Measurements from ENCODE around the gene SMYD5. TPM values are rescaled to one million over a fixed set of nuclear protein-coding genes. Genes with fewer than 3 reads are reported as not detected.

The SMYD5 gene
- total RNA-seq, 2 experiments from 2014 or later = 39.1 to 46.7 TPM

GRCh38 chr2:73233932-73234832, 20.1 kb downstream of the SMYD5 start, which contains the start of gene CCT7:
TSS of gene CCT7 (plus strand) at chr2:73234308. CDS start at chr2:73234379, 71 bp downstream.
- CTCF ChIA-PET = interaction anchor here (0.8 to 5.8 kb wide), 6 partner anchors 19 to 1249 kb away, joined by 3 to 31 read pairs (median 8); partner anchors contain the start of genes ALMS1, CCDC142, SMYD5 and TTC31
- Histone ChIP-seq H3K4me1 (ENCODE audit: insufficient read depth, low read length) (peaks cover 39% of the 10 kb centered on the region), H3K9me3 (ENCODE audit: control insufficient read depth in 1 of 2, insufficient read depth in 1 of 2, low read length in 2 of 2) (no peaks in the 10 kb centered on the region), H3K36me3 (ENCODE audit: insufficient read depth, low read length) (peaks cover 11% of the 10 kb centered on the region), H3K27me3 (ENCODE audit: control insufficient read depth in 1 of 2, insufficient read depth in 2 of 2, low read length in 2 of 2) (no peaks in the 10 kb centered on the region), H3K4me3 (ENCODE audit: low read length) (peak within 1 kb of the TSS; percentile 98), H3K27ac (ENCODE audit: low read depth in 1 of 2, low read length in 2 of 2) (peak within 1 kb of the TSS; percentile 82 to 90)
- Mint-ChIP-seq H3K4me1 (ENCODE audit: low read depth) (peaks cover 58% of the 10 kb centered on the region), H3K9me3 (no peaks in the 10 kb centered on the region), H3K27ac (peak within 1 kb of the TSS; percentile 98), H3K27me3 (no peaks in the 10 kb centered on the region), H3K4me3 (peak within 1 kb of the TSS; percentile 96), H3K36me3 (ENCODE audit: low read depth) (peaks cover 33% of the 10 kb centered on the region)
- intact Hi-C loops (cut with DNase I, micrococcal nuclease) = loop anchor here (1.0 to 10.0 kb wide), 10 partner anchors 20 to 1221 kb away; partner anchors contain the start of genes ALMS1 (in 2 of the 2), INO80B (in 2 of the 2), SFXN5 (in 2 of the 2) and WBP1 (in 2 of the 2)
- DNase-seq = peak; percentile 78 to 94 (median 83)
- TF ChIP-seq, protein P1, sequence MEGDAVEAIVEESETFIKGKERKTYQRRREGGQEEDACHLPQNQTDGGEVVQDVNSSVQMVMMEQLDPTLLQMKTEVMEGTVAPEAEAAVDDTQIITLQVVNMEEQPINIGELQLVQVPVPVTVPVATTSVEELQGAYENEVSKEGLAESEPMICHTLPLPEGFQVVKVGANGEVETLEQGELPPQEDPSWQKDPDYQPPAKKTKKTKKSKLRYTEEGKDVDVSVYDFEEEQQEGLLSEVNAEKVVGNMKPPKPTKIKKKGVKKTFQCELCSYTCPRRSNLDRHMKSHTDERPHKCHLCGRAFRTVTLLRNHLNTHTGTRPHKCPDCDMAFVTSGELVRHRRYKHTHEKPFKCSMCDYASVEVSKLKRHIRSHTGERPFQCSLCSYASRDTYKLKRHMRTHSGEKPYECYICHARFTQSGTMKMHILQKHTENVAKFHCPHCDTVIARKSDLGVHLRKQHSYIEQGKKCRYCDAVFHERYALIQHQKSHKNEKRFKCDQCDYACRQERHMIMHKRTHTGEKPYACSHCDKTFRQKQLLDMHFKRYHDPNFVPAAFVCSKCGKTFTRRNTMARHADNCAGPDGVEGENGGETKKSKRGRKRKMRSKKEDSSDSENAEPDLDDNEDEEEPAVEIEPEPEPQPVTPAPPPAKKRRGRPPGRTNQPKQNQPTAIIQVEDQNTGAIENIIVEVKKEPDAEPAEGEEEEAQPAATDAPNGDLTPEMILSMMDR (IDR thresholded peaks at IDR 0.05) = no peak
- POLR2A ChIA-PET = interaction anchor here (0.7 to 3.9 kb wide), 23 partner anchors 9 to 1903 kb away, joined by 3 to 46 read pairs (median 10); partner anchors contain the start of genes ALMS1, EGR4, FBXO41 and SFXN5
- peak; percentile 72 for ATAC-seq (ENCODE audit: poor library complexity)

GRCh38 chr2:73235315-73236028, 21.4 kb downstream of the SMYD5 start:
- no peaks in the 10 kb centered on the region for H3K27me3 ChIP-seq (ENCODE audit: control insufficient read depth in 1 of 2, insufficient read depth in 2 of 2, low read length in 2 of 2)
- TF ChIP-seq, protein P1 (IDR thresholded peaks at IDR 0.05) = no peak
- no peaks in the 10 kb centered on the region for H3K9me3 ChIP-seq (ENCODE audit: control insufficient read depth in 1 of 2, insufficient read depth in 1 of 2, low read length in 2 of 2)
- intact Hi-C loops (cut with DNase I, micrococcal nuclease) = loop anchor here (2.0 to 10.0 kb wide), 5 partner anchors 33 to 1219 kb away; partner anchors contain the start of genes INO80B (in 2 of the 2), WBP1 (in 2 of the 2), ALMS1 (in 1 of the 2) and FBXO41 (in 1 of the 2)
- peaks cover 23% of the 10 kb centered on the region for H3K36me3 ChIP-seq (ENCODE audit: insufficient read depth, low read length)
- Mint-ChIP-seq H3K4me1 (ENCODE audit: low read depth) (peaks cover 65% of the 10 kb centered on the region), H3K9me3 (no peaks in the 10 kb centered on the region), H3K27me3 (no peaks in the 10 kb centered on the region), H3K4me3 (peak overlapping the region; percentile 96), H3K36me3 (ENCODE audit: low read depth) (peaks cover 45% of the 10 kb centered on the region), H3K27ac (peak overlapping the region; percentile 98)
- DNase-seq (peak in 3 of 14 experiments; percentile 7 to 35 (median 33)), ATAC-seq (ENCODE audit: poor library complexity) (no peak)
- POLR2A ChIA-PET = interaction anchor here (1.1 to 3.9 kb wide), 9 partner anchors 9 to 885 kb away, joined by 3 to 46 read pairs (median 10); partner anchors contain the start of genes ALMS1, EGR4 and TPRKB
- peaks cover 39% of the 10 kb centered on the region for H3K4me1 ChIP-seq (ENCODE audit: insufficient read depth, low read length)
- peak overlapping the region; percentile 98 for H3K4me3 ChIP-seq (ENCODE audit: low read length)
- peak overlapping the region; percentile 82 to 90 for H3K27ac ChIP-seq (ENCODE audit: low read depth in 1 of 2, low read length in 2 of 2)
- CTCF ChIA-PET = interaction anchor here (1.0 to 5.8 kb wide), 5 partner anchors 23 to 150 kb away, joined by 3 to 31 read pairs (median 14); partner anchors contain the start of genes ALMS1 and SMYD5
